T-cell (primary cell): ENCODE data around the gene DPYD. TPM values are rescaled to one million over a fixed set of nuclear protein-coding genes. Genes with fewer than 3 reads are reported as not detected.

Source experiments
- ATAC-seq, 4 experiments: fragments of 200-7000 bp in 3 of 4; fragments of 150-1000 bp in 1 of 4; cut with Tn5 transposase; replicated peaks in 1 of 4; 1 replicate in 3 of 4; 2 replicates in 1 of 4; pipeline ENCODE4 v1.10.0; 2021; ENCODE audit warnings: moderate library complexity in 3 of 4, mild to moderate bottlenecking in 2 of 4, moderate number of reproducible peaks in 1 of 4
- CTCF ChIA-PET, 2 donors: fragments of 300-600 bp; sonication (Branson Sonifier 250); formaldehyde crosslinking; loops; one replicate each; lab custom pipeline; 2022; ENCODE audit warnings: antibody characterized with exemption in 2 of 2; lab: Charles Lee
- POLR2A ChIA-PET, 2 donors: fragments of 300-600 bp; sonication (Branson Sonifier 250); formaldehyde crosslinking; loops; one replicate each; lab custom pipeline; 2022; ENCODE audit warnings: antibody characterized with exemption in 2 of 2; lab: Charles Lee
- DNase-seq, 35 experiments: peaks; one replicate each; pipeline versions ENCODE4 v3.0.0 to v3.0.0-alpha.2; 2013 to 2023
- H3K27ac ChIP-seq: one replicate; pipeline ENCODE4 v1.5.1; 2013; ENCODE audit warnings: low read length
- H3K27me3 ChIP-seq, 2 experiments: replicated peaks in 1 of 2; 1 replicate in 1 of 2; 2 replicates in 1 of 2; pipeline versions ENCODE4 v1.6.1 to v1.7.0; 2013; ENCODE audit warnings: low read length in 1 of 2, mixed read lengths in 1 of 2; ENCODE audit not compliant: control insufficient read depth in 2 of 2, insufficient read depth in 2 of 2; ENCODE audit errors: extremely low read depth in 1 of 2
- H3K36me3 ChIP-seq, 2 donors: 1 replicate in 1 of 2; 2 replicates in 1 of 2; pipeline versions ENCODE4 v1.6.1 to v1.7.0; 2013; ENCODE audit warnings: low read length in 1 of 2; ENCODE audit not compliant: control insufficient read depth in 2 of 2, insufficient read depth in 1 of 2; ENCODE audit errors: extremely low read depth in 1 of 2
- H3K4me1 ChIP-seq, 2 experiments: 1 replicate in 1 of 2; 2 replicates in 1 of 2; pipeline versions ENCODE4 v1.6.1 to v1.7.0; 2013; ENCODE audit warnings: low read length in 2 of 2, mixed read lengths in 1 of 2; ENCODE audit not compliant: insufficient read depth in 2 of 2, control insufficient read depth in 1 of 2; ENCODE audit errors: extremely low read depth in 1 of 2
- H3K4me3 ChIP-seq, 2 donors: 1 replicate in 1 of 2; 2 replicates in 1 of 2; pipeline versions ENCODE4 v1.5.1 to v1.7.0; 2013; ENCODE audit warnings: mild to moderate bottlenecking in 2 of 2, low read length in 1 of 2, moderate library complexity in 1 of 2; ENCODE audit not compliant: control insufficient read depth in 1 of 2; ENCODE audit errors: extremely low read depth in 1 of 2
- H3K9me3 ChIP-seq: 2 replicates; pipeline ENCODE4 v1.7.0; 2013
- H3K27ac Mint-ChIP-seq, 2 donors: one replicate each; pipeline ENCODE4 v1.8.0; 2020 to 2021; ENCODE audit warnings: mild to moderate bottlenecking in 2 of 2, mixed read lengths in 2 of 2
- H3K27me3 Mint-ChIP-seq, 2 donors: one replicate each; pipeline ENCODE4 v1.8.0; 2021 to 2022; ENCODE audit warnings: mixed read lengths in 2 of 2
- H3K36me3 Mint-ChIP-seq: one replicate; pipeline ENCODE4 v1.8.0; 2021; ENCODE audit warnings: mixed read lengths
- H3K4me1 Mint-ChIP-seq, 3 donors: one replicate each; pipeline ENCODE4 v1.8.0; 2020 to 2022; ENCODE audit warnings: mixed read lengths in 3 of 3, mild to moderate bottlenecking in 1 of 3
- H3K4me3 Mint-ChIP-seq, 3 donors: one replicate each; pipeline ENCODE4 v1.8.0; 2020 to 2022; ENCODE audit warnings: mild to moderate bottlenecking in 3 of 3, mixed read lengths in 3 of 3, moderate library complexity in 3 of 3
- H3K9me3 Mint-ChIP-seq, 3 donors: one replicate each; pipeline ENCODE4 v1.8.0; 2020 to 2022; ENCODE audit warnings: mixed read lengths in 3 of 3
- WGBS: methylation state at CpG from one replicate; pipeline ENCODE4 v1.1.5; 2013; ENCODE audit warnings: missing lambda C conversion rate; ENCODE audit not compliant: insufficient coverage; 5-methylcytosine and 5-hydroxymethylcytosine counted together
- total RNA-seq, 35 experiments: library from RNA in 6 of 35; stranded (reverse) in 6 of 35; fragments of 120-200 nt in 1 of 35; gene quantifications; one replicate each; pipeline versions ENCODE4 v1.2.1 to v1.2.4 and lab custom pipeline; 2013 to 2026

The DPYD gene
- total RNA-seq, 5 donors from 2014 or later (not counting 1 experiment from before 2014, with no cell fraction given), result 39.1 to 74.1 (median 47.8) TPM

DNA sequence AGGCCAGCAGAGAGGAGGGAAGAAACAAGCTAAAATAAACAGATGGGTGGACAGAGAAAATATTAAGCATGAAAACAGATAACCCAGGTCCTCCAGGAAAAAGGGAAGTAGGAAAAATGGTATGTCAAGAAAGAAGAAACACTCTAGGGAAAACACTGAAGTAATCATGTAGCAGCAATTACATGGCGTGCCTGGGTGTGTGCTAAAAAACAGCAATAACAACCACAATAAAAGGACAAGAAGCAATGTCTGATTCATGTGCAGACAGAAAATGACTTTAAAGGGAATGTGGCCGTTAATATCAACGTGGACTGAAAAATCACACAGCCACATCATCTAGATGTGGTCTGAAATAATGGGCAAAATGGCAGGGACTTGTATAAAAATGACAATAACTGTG is 829.6 kb downstream of the DPYD start:
- H3K36me3 Mint-ChIP-seq, result peaks cover 55% of the 10 kb centered on the region
- H3K4me1 ChIP-seq, result no peaks in the 10 kb centered on the region

DNA sequence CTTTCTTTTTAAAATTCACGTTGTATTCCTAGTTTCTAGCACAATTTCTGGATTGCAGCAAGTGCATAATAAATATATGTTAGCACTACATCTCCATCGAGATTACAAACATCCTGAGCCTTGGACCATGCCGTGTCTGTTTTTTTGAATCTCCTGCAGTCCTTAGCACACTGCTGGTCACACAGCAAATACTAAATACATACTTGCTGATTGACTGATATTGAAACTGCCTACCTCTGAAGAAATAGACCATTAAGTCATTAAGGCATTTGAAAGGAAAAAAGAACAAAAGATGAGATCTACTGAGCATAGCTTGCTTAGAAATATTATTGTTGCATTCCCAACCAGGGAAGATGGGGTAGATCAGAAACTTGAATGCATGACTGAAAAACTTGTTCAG is 830.1 kb downstream of the DPYD start:
- no peaks in the 10 kb centered on the region for H3K27me3 Mint-ChIP-seq
- CTCF ChIA-PET, result no interaction called here

More for the DNA sequence above, 829.6 kb downstream of the DPYD start:
- Mint-ChIP-seq H3K4me3 (no peak overlapping the region), H3K27me3 (no peaks in the 10 kb centered on the region), H3K9me3 (no peaks in the 10 kb centered on the region), H3K27ac (no peak overlapping the region), H3K4me1 (no peaks in the 10 kb centered on the region)
- no peaks in the 10 kb centered on the region for H3K27me3 ChIP-seq
- no peak overlapping the region for H3K4me3 ChIP-seq
- no peak overlapping the region for H3K27ac ChIP-seq
- ATAC-seq (no peak), DNase-seq (no peak)
- ChIA-PET POLR2A (no interaction called here), CTCF (no interaction called here)
- peaks cover 0 to 5% of the 10 kb centered on the region in 2 donors for H3K36me3 ChIP-seq
- WGBS, result no CpG with 5 or more reads among the region's 3 CpGs
- no peaks in the 10 kb centered on the region for H3K9me3 ChIP-seq

DNA sequence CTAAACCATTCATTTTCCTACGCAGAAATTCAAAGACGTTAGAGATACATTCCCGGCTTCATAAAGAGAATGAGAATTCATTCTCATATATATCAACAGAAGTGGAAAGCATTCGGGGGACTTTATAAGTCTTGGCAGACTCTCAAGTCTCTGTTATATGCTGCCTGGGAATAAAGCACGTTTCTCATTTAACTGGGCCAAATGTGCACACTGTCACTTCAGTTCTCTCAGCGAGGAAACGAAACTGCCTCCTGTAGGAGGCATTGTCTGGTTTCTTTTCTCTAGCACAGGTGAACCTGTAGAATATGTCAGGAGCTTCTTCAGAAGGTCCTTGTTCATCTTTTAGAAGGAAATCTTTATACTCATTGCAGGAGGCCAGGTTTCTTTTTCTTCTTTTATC is 831.7 kb downstream of the DPYD start:
- no peaks in the 10 kb centered on the region for H3K9me3 ChIP-seq
- CTCF ChIA-PET, result no interaction called here
- no peaks in the 10 kb centered on the region for H3K27me3 ChIP-seq
- POLR2A ChIA-PET, result no interaction called here
- Mint-ChIP-seq H3K9me3 (no peaks in the 10 kb centered on the region), H3K27me3 (no peaks in the 10 kb centered on the region), H3K4me3 (no peak overlapping the region), H3K27ac (no peak overlapping the region), H3K36me3 (peaks cover 50% of the 10 kb centered on the region), H3K4me1 (no peaks in the 10 kb centered on the region)
- no peaks in the 10 kb centered on the region for H3K36me3 ChIP-seq
- DNase-seq, result no peak
- H3K27ac ChIP-seq, result no peak overlapping the region
- H3K4me1 ChIP-seq, result no peaks in the 10 kb centered on the region
- WGBS, result 80% methylated on average over 5 of the region's 7 CpGs
- H3K4me3 ChIP-seq, result no peak overlapping the region
- ATAC-seq, result no peak

More for the DNA sequence above, 830.1 kb downstream of the DPYD start:
- DNase-seq, result no peak
- H3K27me3 ChIP-seq, result no peaks in the 10 kb centered on the region
- peaks cover 0 to 5% of the 10 kb centered on the region in 2 donors for H3K36me3 ChIP-seq
- no peak overlapping the region for H3K4me3 ChIP-seq
- WGBS, result no CpG with 5 or more reads among the region's 3 CpGs
- no peak for ATAC-seq
- no peaks in the 10 kb centered on the region for H3K4me1 ChIP-seq
- no peaks in the 10 kb centered on the region for H3K9me3 ChIP-seq
- H3K27ac ChIP-seq, result no peak overlapping the region
- Mint-ChIP-seq H3K27ac (no peak overlapping the region), H3K4me1 (no peaks in the 10 kb centered on the region), H3K9me3 (no peaks in the 10 kb centered on the region), H3K36me3 (peaks cover 51% of the 10 kb centered on the region), H3K4me3 (no peak overlapping the region)
- POLR2A ChIA-PET, result no interaction called here

DNA sequence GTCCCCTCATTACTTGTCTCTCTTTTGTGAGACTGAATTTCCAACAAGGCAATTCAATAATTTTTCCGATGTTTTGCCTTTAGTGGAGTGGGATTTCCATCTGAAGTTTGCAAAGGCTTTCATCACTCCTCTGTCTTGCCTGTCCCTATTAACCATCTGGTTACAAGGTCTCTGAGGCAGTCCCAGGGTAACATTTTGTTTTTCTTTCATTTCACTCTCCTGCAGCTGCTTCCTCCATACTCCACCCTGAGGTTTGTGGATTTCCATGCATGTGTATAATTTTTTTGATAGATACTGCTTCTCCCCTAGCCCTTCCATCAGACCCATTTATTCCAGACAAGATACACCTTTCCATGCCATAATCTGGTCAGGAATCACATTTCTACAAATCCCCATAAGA is 832.4 kb downstream of the DPYD start:
- no CpG with 5 or more reads among the region's 1 CpG for WGBS
- Mint-ChIP-seq H3K4me1 (no peaks in the 10 kb centered on the region), H3K27me3 (no peaks in the 10 kb centered on the region), H3K9me3 (no peaks in the 10 kb centered on the region), H3K27ac (no peak overlapping the region), H3K4me3 (no peak overlapping the region), H3K36me3 (peaks cover 52% of the 10 kb centered on the region)
- H3K9me3 ChIP-seq, result no peaks in the 10 kb centered on the region
- ATAC-seq (no peak), DNase-seq (no peak)
- H3K4me1 ChIP-seq, result no peaks in the 10 kb centered on the region
- no peak overlapping the region for H3K27ac ChIP-seq
- H3K27me3 ChIP-seq, result no peaks in the 10 kb centered on the region
- no peak overlapping the region for H3K4me3 ChIP-seq
- no peaks in the 10 kb centered on the region for H3K36me3 ChIP-seq
- ChIA-PET POLR2A (no interaction called here), CTCF (no interaction called here)

DNA sequence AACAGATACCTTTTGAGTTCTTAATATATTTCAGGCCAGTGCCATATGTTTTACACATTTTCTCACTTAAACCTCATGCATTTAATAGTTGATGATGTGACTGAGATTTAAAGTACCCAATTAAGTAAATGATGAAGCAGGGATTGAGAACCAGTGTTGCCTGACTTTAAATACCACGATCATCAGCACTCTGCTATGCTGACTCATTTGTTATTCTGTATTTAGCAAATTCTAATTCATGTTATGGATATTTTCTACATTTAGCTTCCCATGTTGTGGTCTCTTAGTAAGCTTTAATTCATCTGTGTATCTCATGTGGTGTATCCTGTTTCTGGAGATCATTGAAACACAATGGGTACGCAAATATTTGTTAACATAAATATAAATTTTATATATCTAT is 836.3 kb downstream of the DPYD start:
- Histone ChIP-seq H3K36me3 (no peaks in the 10 kb centered on the region), H3K9me3 (no peaks in the 10 kb centered on the region)
- no CpG with 5 or more reads among the region's 2 CpGs for WGBS

DNA sequence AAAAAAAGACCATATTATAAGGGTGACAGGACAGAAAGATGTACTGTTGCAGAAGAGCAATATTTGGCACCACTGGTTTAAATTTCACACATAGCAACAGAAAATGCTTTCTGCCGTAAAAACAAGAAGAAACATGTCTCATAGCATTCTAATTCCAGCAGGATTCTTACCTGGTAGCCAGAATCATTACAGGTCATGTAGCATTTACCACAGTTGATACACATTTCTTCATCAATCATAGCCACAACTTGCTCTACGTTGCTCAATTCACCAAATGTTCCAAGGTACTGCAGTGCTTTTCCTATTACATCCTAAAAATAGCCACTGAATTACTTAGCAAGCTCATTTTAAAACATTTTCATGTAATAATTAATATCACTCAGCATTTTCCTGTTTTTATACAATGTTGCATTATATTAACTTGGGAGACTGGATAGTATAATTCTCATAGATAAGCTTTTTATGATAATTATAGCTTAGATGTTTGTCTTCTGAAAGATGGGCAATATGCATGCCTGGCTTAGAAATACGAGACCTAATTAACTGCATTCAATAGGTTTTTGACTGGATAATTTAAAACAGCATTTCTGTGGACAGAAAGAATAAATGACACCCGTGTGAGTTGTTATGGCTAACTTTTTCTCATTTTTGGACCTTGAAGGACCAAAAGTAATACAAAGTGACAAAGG is 838.5 kb downstream of the DPYD start:
- no peak overlapping the region for H3K27ac Mint-ChIP-seq
- no peaks in the 10 kb centered on the region for H3K27me3 Mint-ChIP-seq
- no peaks in the 10 kb centered on the region for H3K4me1 Mint-ChIP-seq
- no peak overlapping the region for H3K4me3 ChIP-seq
- ChIA-PET POLR2A (no interaction called here), CTCF (no interaction called here)
- H3K27ac ChIP-seq, result no peak overlapping the region
- peaks cover 0 to 5% of the 10 kb centered on the region in 2 donors for H3K36me3 ChIP-seq
- no peak for DNase-seq
- H3K4me3 Mint-ChIP-seq, result no peak overlapping the region
- 44% methylated on average over 2 of the region's 4 CpGs for WGBS
- H3K27me3 ChIP-seq, result no peaks in the 10 kb centered on the region
- H3K9me3 ChIP-seq, result no peaks in the 10 kb centered on the region
- H3K36me3 Mint-ChIP-seq, result peaks cover 40% of the 10 kb centered on the region
- H3K9me3 Mint-ChIP-seq, result no peaks in the 10 kb centered on the region
- ATAC-seq, result no peak
- H3K4me1 ChIP-seq, result no peaks in the 10 kb centered on the region

More for the DNA sequence above, 836.3 kb downstream of the DPYD start:
- no peaks in the 10 kb centered on the region for H3K27me3 Mint-ChIP-seq
- no peak overlapping the region for H3K4me3 Mint-ChIP-seq
- no peak overlapping the region for H3K27ac Mint-ChIP-seq
- Histone ChIP-seq H3K27ac (no peak overlapping the region), H3K4me1 (no peaks in the 10 kb centered on the region), H3K4me3 (no peak overlapping the region), H3K27me3 (no peaks in the 10 kb centered on the region)
- H3K9me3 Mint-ChIP-seq, result no peaks in the 10 kb centered on the region
- H3K36me3 Mint-ChIP-seq, result peaks cover 44% of the 10 kb centered on the region
- no peaks in the 10 kb centered on the region for H3K4me1 Mint-ChIP-seq
- no peak for ATAC-seq
- no peak for DNase-seq
- ChIA-PET POLR2A (no interaction called here), CTCF (no interaction called here)
